Inflammatory macrophage (primary cell): ENCODE results near the gene URM1.
"Not testable (repeated sequence)": the region's sequence is repeated elsewhere in the genome, so short reads cannot be mapped to it uniquely, and the experiment has no call there.

Source experiments
- DNase-seq, 2 donors: peaks; one replicate each; pipeline ENCODE4 v3.0.0-alpha.2; 2020 to 2022
- total RNA-seq, 18 experiments: gene quantifications; one replicate each; lab custom pipeline; 2026; ENCODE audit warnings: mixed read lengths in 6 of 18, inconsistent platforms in 2 of 18; lab: John Stamatoyannopoulos, UW

URM1 gene
- total RNA-seq = 23.3 to 57.1 (median 43.5) reads per million in 18 experiments

DNA sequence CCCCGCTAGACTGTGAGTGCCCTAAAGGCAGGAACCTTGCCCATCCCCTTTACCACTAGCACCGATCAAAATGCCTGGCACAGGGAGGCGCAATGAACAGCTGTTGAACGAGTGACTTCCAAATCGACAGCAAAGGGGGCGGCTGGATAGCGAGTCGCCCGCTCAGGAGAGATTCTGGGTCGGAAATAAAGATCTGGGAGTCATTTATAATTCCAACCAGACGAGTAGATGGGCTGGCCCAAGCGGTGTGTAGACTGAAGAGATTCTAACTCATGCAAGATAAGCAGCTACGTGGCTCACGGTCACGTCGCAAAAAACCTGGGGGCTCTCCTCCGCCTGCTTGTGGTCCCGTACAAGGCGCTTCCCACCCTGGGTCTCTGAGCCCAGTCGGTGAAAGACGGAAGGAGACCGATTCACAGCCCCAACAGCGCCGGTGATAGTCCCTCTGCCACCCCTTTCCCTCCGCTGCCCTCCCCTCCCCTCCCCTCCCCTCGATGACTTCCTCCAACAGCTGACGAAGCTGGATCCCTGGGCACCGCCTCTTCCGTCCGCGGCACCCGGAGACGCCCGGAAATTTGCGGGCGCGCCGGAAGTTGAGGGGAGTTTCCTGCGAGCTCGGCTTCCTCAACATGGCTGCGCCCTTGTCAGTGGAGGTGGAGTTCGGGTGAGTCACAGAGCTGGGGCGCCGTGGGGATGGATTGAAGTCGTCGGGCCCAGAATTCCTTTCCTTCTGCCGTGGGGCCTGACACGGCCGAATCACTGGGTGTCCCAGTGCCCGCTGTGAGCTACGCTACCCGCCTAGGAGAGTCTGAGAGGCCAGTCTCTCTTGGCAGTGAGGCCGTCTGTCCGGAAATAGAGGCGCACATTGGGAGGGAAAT is at the start of gene URM1:
Gene URM1, plus strand, starts transcription at position 623 of the 878 bp plus-strand sequence. Its CDS starts 7 bp downstream, at position 630.
- peak; percentile 97 to 98 for DNase-seq

DNA sequence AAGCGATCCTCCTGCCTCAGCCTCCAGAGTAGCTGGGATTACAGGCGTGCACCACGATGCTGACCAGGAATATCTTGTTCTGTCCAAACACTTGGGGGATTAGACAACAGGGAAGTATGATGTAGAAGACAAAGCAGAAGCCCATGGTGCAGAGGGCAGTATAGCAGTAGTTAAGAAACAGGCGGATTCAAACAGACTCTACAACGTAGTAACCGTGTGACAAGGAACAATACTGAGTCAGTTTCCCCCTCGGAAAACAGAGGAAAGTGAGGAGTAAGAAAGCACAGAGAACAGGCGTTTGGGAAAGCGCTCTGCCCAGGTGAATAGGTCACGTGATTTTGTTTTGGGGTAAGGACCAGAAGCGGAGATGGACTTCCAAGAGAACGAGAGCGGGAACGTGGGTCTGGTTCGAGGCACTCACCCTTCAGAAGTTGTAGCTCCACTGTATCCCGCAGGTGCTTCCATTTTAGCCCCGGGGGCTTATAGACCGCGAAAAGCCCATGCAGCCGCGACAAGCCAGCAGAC is 49.2 kb upstream of the URM1 start:
- no peak for DNase-seq

DNA sequence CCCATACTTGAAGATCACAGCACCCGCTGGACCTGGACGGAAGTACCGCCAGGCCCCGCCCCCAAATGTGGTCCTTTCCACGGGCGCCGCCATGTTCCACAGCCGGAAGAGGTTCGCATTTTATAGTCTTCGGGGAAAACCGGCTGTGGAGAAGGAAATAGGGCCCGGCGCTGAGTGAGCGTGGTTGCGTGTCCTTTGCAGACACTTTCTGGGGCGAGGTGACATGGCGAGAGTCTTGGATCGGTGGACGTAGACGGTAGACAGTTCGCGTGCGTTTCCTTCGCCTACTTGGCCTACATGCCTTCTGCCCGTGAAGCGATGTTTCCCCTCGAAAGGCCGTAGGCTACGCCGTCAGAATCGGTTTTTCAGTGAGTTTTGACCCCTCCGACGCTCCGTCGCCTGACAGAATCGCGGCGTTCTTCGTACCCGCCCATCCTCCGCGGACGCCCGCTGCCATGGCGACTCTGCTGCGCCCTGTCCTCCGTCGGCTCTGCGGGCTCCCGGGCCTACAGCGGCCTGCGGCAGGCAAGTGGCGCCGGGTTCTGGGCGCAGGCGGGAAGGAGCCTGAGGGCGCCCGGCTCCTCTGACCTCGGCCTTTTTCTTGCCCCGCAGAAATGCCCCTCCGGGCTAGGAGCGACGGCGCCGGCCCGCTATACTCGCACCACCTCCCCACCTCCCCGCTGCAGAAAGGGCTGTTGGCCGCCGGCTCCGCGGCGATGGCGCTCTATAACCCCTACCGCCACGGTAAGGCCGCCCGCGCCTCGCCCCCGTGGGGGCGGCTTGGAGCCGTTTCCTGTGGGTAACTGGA is 48.6 kb upstream of the URM1 start, which contains the start of the genes COQ4 and TRUB2:
Gene COQ4, plus strand, starts transcription at position 436 of the 808 bp plus-strand sequence. Its CDS starts 20 bp downstream, at position 456.
Gene TRUB2, minus strand, starts transcription at position 44 of the 808 bp plus-strand sequence. Its CDS starts 39 bp downstream, at position 5.
- DNase-seq = peak; percentile 94

DNA sequence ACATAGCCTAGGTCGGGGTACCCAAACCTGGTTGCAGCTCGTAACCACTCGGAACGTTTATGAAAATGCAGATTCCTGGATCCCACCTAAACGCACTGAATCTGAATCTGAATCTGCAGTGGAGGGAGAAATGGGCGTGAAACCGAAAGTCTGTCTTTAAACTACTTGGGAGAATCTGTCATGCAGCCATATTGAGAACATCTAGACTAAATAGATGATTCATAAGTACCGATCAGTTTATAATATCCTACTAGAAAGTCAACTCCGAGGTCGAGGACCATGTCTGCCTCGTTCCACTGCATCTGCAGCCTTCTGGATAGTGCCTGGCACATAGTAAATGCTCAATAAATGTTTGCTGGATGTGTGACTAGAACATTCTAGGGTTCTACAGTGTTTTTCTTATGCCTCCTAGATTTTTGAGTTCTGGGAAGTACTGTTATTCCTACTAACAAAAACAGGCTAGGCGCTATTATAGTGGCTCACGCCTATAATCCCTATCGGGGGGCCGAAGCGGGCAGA is 47.9 kb upstream of the URM1 start:
- DNase-seq = no peak

DNA sequence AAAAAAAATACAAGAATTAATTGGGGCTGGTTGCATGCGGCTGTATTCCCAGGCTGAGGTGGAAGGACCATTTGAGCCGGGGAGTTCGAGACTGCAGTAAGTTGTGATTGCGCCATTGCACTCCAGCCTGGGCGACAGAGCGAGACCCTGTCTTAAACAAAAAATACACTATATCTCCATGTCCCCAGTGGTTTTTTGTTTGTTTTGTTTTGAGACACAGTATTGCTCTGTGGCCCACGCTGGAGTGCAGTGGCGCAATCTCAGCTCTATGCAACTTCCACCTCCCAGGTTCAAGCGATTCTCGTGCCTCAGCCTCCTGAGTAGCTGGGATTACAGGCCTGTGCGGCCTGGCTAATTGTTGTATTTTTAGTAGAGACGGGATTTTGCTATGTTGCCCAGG is 47.4 kb upstream of the URM1 start:
- peak; percentile 14 to 52 for DNase-seq

DNA sequence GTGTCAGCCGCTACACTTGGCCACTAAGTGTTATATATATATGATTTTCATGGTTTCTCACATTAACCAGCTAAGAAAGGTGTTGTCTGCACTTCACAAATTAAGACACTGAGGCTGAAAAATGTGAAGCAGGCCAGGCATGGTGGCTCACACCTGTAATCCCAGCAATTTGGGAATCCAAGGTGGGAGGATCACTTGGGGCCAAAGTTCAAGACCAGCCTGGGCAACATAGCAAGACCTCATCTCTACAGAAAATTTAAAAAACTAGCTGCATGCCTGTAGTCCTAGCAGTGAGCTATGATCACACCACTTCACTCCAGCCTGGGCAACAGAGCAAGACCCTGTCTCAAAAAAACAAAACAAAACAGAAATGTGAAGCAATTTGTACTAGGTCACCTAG is 46.8 kb upstream of the URM1 start:
- no peak for DNase-seq

DNA sequence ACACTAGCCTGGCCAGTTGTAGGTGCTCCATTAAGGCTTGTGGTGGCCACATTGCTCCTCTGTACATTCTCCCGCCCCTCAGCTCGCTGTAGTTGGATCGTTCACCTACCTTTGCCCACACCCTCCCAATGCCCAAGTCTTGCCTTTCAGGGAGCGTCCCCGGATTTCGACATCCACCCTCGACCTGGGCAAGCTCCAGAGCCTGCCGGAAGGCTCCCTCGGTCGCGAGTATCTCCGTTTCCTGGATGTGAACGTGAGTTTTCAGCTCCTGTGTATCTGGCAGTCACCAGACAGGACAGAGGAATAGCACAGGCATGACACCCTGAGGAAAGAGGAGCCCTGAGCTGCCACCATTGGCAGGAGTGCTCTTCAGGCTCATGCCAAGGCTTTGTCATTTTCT is 45.5 kb upstream of the URM1 start:
- DNase-seq = no peak

DNA sequence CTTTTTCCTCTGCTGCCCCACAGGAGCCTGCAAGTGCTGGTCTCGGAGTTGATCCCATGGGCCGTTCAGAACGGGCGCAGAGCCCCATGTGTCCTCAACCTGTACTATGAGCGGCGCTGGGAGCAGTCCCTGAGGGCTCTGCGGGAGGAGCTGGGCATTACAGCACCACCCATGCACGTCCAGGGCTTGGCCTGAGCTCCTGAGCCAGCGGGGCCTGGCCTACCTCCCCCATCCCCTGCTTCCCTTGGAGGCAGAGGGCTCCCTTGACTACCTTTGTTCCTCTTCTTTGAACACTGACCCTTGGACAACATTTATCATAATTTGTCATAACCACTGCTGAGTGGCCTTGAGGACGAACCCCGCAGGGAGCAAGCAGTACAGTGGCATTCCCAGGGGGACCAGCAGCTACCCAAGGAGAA is 37.7 kb upstream of the URM1 start:
- no peak for DNase-seq

DNA sequence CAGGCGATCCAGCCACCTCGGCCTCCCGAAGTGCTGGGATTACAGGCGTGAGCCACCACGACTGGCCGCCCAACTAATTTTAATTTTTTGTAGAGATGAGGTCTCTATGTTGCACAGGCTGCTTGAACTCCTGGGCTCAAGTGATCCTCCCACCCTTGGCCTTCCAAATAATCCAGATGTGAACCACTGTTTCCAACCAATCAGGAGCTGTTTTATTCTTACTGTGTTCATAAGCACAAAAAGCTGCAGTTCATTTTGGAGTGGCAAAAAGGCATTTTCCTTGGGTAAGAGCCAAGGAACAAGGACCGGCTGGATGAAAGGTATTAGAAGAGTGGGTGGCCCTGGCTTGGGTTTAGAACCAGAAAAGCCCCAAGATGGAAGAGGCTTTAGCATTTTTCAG is 36.0 kb upstream of the URM1 start:
- no peak for DNase-seq

DNA sequence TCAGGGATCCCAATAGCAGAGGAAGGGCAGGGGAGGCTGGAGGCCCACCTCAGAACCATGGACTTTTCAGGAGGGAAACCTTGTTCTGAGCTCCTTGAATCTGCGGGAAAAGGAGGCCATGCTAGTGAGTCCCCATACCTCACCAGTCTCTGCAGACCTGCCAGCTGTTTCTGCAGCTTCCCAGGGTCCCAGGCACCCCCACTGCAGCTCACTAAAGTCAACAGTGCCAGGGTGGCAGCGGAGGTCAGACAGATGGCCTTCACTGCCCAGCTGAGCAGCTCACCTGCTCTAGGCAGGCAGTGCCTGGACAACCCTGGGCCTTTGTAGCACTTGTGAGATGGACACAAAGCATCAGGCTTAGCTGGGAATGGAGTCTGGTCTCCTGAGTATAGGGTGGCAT is 35.3 kb upstream of the URM1 start:
- DNase-seq = no peak

DNA sequence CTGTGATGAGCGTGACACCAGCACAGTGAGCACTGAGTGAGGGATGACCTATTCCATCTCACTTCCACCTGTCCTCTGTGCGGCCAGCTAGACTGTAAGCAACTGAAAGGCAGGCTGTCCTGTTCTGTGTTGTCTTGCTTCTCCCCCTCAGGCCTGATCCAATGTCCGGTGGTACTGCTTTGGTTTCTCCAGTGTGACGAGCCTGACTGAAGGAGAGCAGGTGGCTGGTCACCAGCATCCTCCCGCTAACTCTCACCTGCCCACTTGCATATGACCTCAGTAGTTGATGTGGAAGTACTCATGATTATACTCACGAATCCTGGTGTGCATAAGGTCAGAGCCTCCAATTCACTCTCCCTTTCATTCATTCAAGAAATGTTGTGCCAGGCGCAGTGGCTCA is 33.2 kb upstream of the URM1 start:
- DNase-seq = no peak

DNA sequence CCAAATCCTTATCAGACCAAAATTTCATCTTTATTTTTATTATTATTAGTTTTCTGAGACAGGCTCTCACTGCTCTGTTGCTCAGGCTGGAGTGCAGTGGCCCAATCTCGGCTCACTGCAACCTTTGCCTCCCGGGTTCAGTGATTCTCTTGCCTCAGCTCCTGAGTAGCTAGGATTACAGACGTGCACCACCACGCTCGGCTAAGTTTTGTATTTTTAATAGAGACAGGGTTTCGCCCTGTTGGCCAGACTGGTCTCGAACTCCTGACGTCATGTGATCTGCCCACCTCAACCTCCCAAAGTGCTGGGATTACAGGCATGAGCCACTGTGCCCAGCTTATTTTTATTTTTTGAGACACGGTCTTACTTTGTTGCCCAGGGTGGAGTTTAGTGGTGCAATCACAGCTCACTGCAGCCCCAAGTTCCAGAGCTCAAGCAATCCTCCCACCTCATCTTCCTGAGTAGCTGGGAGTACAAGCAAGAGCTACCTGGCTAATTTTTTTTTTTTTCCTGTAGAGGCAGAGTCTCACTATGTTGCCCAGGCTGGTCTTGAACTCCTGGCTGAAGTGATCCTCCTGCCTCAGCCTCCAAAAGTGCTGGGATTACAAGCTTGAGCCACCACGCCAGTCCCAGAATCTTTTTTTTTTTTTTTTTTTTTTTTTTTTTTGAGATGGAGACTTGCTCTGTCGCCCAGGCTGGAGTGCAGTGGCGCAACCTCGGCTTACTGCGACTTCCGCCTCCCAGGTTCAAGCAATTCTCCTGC is 32.1 kb upstream of the URM1 start:
- DNase-seq = not testable (repeated sequence)

DNA sequence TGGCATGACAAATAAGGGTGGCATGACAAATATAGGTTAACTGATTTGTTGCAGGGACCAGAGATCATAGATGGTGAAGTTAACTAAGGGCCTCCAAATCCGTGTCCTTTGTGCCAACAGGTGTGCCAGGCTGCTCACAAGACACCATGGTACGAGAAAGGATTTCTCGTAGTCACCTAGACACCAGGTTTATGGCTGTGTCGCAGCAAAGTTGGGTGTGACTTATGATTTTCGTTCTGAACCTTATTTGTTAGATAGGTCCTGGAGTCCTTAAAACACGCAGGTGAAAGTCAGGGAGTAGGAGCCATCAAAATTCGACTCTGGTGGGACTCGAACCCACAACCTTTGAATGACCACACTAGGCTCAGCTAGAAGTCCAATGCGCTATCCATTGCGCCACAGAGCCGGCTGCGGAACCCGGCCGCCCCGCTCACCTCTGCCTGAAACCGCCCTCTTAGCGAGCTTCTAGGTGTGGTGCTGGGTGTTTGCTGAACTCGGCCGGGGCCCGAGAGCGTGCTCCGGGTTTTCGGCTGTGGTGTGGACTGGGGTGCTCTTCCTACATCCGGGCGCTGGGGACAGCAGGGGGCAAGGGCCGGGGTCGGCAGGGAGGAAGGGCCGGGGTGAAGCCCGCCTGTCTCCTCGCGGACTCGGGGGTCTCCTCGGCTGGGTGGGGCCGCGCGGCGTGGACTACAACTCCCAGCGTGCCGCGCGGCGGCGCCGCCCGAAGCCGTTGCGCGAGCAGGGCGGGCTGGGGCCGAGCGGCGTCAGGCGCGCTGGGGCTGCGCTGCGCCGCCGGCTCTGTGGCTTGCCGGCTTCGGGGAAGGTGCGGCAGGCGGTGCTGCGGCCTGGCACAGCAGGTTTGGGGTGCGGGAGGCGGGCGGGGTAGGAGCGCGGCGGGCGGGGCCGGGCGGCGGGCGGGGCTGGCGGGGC is 31.1 kb upstream of the URM1 start, which contains the start of gene SLC27A4:
Gene SLC27A4, plus strand, starts transcription at position 767 of the 930 bp plus-strand sequence. CDS start 2,606 bp downstream, outside the sequence.
- DNase-seq = peak; percentile 66 to 86

DNA sequence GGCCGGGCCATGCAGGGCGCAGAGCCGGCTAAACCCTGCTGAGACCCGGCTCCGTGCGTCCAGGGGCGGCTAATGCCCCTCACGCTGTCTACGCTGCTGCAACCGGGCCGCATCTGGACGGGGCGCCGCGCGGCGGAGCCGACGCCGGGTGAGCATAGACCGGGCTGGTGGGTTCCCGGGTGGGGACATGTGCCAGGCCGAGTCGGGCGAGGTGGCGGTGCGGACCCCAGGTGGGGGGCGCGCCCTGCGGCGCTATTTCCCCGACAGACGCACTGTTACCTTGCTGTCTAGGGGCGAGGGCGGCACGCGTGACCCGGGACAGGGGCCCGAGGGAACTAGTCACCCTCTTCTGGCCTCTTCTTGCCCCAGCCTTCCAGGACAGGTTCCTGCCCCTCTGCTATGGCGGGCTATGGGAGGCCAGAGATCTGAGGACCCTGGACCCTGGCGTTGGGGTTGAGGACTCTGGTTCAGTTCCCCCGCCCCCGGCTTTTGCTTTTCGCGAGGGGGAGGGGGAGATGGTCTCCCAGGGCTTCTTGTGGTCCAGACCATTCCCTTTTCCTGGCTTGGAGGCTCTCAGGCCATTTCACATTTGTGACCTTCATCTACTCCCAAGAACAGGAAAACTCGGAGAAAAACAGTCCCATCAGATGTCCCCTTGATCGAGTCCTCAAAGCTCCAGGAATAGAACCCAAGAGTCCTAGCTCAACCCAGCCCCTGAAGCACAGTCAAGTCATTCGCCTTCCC is 30.3 kb upstream of the URM1 start:
- DNase-seq = peak in 1 of 2 donors; percentile 11

DNA sequence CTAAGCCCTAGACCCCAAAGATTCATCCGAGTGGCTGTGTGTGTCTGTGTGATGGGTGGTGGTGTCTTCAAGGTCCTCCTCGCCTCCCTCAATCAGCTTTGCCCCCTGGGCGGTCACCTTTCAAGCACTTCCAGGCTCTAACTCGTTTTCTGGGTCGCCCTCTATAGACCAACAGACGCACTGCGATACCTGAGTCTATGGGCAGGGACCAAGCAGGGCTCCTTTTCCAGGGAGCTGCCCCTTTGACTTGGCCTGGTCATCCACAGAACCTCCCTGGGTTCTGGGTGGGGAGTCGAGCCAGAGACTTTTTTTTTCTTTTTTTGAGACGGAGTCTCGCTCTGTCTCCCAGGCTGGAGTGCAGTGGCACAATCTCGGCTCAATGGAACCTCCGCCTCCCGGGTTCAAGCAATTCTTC is 29.7 kb upstream of the URM1 start:
- DNase-seq = peak; percentile 39 to 61

DNA sequence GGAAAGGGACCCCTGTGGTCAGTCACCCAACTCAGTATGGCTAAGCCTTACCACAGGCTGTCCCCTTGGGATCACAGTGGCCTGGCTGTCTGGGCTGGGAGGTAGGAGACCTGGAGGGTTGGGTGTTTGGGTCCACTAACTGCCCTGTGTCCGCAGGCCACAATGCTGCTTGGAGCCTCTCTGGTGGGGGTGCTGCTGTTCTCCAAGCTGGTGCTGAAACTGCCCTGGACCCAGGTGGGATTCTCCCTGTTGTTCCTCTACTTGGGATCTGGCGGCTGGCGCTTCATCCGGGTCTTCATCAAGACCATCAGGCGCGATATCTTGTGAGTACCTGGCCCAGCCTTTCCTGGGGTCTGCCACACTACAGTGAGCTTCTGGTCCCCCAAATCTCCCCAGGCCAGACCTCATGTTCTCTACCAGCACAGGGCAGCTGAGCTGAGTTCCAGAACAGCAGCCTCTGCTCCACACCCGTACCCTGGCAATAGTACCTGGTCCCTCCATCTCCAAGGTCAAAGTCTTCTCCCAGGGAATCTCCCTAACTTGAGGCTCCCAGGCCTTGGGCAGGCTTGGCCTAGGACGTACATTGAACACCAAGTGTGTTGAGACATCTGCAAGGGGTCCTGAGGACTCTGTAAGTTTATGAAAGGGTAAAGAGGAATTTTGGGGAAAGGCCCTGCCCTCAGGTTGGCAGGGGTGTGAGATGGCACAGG is 28.0 kb upstream of the URM1 start:
- DNase-seq = no peak

DNA sequence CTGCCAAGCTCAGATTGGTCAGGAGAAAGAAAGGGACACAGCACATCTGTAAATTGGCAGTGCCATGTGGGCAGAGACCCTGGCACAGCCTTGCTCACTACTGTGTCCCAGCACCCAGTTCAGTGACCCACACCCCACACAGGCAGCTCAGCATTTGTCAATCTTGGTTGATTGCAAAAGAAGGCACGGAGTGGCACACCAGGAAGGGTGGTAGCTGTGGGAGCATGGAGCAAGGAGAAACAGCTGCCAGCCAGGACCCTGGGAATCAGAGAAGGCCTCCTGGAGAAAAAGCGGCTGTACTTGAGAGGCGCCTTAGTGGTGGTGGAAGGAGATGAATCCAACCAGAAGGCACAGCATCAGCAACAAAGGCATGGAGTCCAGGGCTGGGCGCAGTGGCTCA is 27.3 kb upstream of the URM1 start:
- DNase-seq = no peak

DNA sequence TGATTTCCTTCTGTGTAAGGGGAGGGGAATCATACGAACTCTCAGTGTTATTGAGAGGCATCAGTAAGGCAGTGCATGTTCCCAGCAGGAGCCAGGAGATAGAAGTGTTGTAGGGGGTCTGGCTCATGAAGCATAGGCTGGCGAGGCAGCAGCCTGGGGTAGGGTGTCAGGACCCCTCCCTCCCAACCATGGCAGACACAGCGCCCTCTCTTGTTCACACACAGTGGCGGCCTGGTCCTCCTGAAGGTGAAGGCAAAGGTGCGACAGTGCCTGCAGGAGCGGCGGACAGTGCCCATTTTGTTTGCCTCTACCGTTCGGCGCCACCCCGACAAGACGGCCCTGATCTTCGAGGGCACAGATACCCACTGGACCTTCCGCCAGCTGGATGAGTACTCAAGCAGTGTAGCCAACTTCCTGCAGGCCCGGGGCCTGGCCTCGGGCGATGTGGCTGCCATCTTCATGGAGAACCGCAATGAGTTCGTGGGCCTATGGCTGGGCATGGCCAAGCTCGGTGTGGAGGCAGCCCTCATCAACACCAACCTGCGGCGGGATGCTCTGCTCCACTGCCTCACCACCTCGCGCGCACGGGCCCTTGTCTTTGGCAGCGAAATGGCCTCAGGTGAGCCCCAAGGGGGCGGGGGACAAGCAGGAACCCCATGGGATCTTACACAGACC is 26.1 kb upstream of the URM1 start:
- DNase-seq = no peak

DNA sequence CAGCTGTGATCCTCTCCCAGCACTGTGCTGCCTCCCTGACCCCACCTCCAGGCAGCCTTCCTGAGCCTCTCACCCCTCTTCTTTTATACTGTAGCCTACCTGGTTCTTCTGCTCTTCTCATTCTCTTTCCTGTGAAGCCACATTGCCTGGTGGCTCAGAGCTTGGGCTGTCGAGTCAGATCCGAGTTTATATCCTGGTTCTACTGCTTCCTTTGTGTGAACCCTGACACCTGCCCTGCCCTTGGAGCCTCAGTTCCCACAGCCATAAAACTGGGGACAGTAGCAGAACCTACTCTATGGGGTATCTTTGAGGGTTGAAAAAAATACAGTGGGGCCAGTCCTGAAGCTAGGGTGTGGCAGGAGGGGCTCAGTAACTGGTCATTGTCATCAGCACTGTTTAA is 22.0 kb upstream of the URM1 start:
- DNase-seq = no peak
